ENCODE results near the gene SFSWAP. TPM values are rescaled to one million over a fixed set of nuclear protein-coding genes. Genes with fewer than 3 reads are reported as not detected.
"Not testable (repeated sequence)": the region's sequence is repeated elsewhere in the genome, so short reads cannot be mapped to it uniquely, and the experiment has no call there.

Gene SFSWAP
- total RNA-seq, 2 donors from 2014 or later, result 80.0 to 87.8 TPM

DNA sequence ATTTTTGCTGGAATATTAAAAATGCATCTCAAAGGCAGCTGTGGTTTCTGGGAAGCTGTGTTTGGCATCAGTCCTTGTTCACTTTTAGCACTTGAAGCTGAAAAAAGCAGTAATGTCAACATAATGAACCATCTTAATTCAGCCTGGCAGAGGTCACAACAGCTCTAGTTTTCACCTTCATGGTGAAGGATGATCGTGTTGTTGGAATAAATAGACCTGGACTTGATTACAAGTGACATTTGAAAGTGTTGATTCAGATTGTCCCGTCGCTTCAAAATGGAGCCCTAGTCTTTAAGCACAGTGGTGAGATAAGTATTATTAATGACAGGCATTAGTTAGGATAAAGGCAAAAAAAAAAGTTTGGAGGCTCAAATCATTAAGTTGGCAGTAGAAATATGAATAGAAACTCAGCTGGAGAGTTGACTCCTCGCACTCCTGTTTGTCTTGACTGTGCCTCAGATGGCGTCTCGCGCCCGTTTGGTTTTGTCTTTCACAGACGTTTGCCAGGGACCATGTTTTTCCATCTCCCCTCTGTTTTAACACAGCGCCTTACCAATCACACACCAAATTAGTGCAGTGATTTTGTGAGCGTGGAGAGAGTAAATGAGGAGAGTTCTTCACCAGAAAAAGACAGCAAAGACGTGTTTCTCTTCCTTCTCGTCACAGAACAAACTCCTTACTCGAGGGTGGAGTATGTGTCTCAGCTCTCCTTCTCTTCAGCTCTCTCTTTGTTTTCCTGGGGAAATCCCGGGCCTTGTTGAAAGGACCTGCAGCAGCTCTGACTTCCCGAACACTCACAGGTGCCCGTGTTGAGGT is 63.9 kb downstream of the SFSWAP start:
- ATAC-seq, result no peak
- H3K4me1 Mint-ChIP-seq, result peaks cover 34% of the 10 kb centered on the region
- H3K9me3 ChIP-seq (ENCODE audit: control insufficient read depth, low read length, poor library complexity, severe bottlenecking), result no peaks in the 10 kb centered on the region
- peak overlapping the region; percentile 9 for H3K4me3 Mint-ChIP-seq
- DNase-seq, result no peak
- peaks cover 6% of the 10 kb centered on the region for H3K36me3 Mint-ChIP-seq (ENCODE audit: low read depth)
- H3K27me3 Mint-ChIP-seq, result no peaks in the 10 kb centered on the region
- peak overlapping the region; percentile 43 for H3K27ac Mint-ChIP-seq

- Mint-ChIP-seq H3K27me3 (no peaks in the 10 kb centered on the region), H3K4me3 (peak overlapping the region; percentile 39), H3K4me1 (peaks cover 34% of the 10 kb centered on the region), H3K36me3 (ENCODE audit: low read depth) (peaks cover 6% of the 10 kb centered on the region), H3K27ac (peak overlapping the region; percentile 72)
- ATAC-seq, result peak; percentile 52
- no peaks in the 10 kb centered on the region for H3K9me3 ChIP-seq (ENCODE audit: control insufficient read depth, low read length, poor library complexity, severe bottlenecking)
- DNase-seq, result no peak
These were observed 64.7 kb downstream of the SFSWAP start for GRCh38 chr12:131775392-131776236.

GRCh38 chr12:131776237-131776889 is 65.5 kb downstream of the SFSWAP start:
- Mint-ChIP-seq H3K4me3 (peak overlapping the region; percentile 39), H3K4me1 (peaks cover 34% of the 10 kb centered on the region), H3K36me3 (ENCODE audit: low read depth) (peaks cover 6% of the 10 kb centered on the region), H3K27me3 (no peaks in the 10 kb centered on the region), H3K27ac (peak overlapping the region; percentile 72)
- ATAC-seq, result peak; percentile 82
- DNase-seq, result no peak
- no peaks in the 10 kb centered on the region for H3K9me3 ChIP-seq (ENCODE audit: control insufficient read depth, low read length, poor library complexity, severe bottlenecking)

DNA sequence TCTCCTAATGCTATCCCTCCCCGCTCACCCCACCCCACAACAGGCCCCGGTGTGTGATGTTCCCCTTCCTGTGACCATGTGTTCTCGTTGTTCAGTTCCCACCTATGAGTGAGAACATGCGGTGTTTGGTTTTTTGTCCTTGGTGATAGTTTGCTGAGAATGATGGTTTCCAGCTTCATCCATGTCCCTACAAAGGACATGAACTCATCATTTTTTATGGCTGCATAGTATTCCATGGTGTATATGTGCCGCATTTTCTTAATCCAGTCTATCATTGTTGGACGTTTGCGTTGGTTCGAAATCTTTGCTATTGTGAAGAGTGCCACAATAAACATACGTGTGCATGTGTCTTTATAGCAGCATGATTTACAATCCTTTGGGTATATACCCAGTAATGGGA is 66.4 kb downstream of the SFSWAP start:
- ATAC-seq; H3K36me3 Mint-ChIP-seq (ENCODE audit: low read depth); H3K9me3 ChIP-seq (ENCODE audit: control insufficient read depth, low read length, poor library complexity, severe bottlenecking); H3K27ac Mint-ChIP-seq; H3K27me3 Mint-ChIP-seq; DNase-seq; H3K4me3 Mint-ChIP-seq: not testable (repeated sequence)
- peaks cover 31% of the 10 kb centered on the region for H3K4me1 Mint-ChIP-seq

DNA sequence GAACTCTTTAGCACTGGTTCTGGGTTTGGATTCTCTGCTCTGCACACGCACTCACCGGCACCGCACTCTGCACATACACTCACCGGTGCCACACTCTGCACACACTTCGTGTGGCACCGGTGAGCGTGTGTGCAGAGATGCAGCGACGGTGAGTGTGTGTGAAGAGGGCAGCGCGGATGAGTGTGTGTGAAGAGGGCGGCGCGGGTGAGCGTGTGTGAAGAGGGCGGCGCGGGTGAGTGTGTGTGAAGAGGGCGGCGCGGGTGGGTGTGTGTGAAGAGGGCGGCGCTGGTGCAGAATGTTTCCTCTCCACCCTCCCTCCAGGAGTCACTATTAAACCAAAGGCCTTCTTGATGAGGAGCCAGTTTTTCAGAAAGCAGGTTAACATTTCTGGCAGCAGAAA is 68.1 kb downstream of the SFSWAP start:
- H3K9me3 ChIP-seq (ENCODE audit: control insufficient read depth, low read length, poor library complexity, severe bottlenecking), result no peaks in the 10 kb centered on the region
- peaks cover 16% of the 10 kb centered on the region for H3K4me1 Mint-ChIP-seq
- no peak for DNase-seq
- peaks cover 3% of the 10 kb centered on the region for H3K36me3 Mint-ChIP-seq (ENCODE audit: low read depth)
- H3K27me3 Mint-ChIP-seq, result no peaks in the 10 kb centered on the region
- ATAC-seq, result no peak
- no peak overlapping the region for H3K27ac Mint-ChIP-seq
- no peak overlapping the region for H3K4me3 Mint-ChIP-seq

- H3K4me3 Mint-ChIP-seq, result no peak overlapping the region
- ATAC-seq, result no peak
- H3K9me3 ChIP-seq (ENCODE audit: control insufficient read depth, low read length, poor library complexity, severe bottlenecking), result no peaks in the 10 kb centered on the region
- no peak overlapping the region for H3K27ac Mint-ChIP-seq
- H3K4me1 Mint-ChIP-seq, result peaks cover 7% of the 10 kb centered on the region
- H3K36me3 Mint-ChIP-seq (ENCODE audit: low read depth), result peaks cover 7% of the 10 kb centered on the region
- H3K27me3 Mint-ChIP-seq, result no peaks in the 10 kb centered on the region
- no peak for DNase-seq
These were observed 71.2 kb downstream of the SFSWAP start for GRCh38 chr12:131782061-131782460.

GRCh38 chr12:131783915-131784541 is 73.1 kb downstream of the SFSWAP start:
- DNase-seq, result no peak
- H3K4me3 Mint-ChIP-seq, result no peak overlapping the region
- no peak overlapping the region for H3K27ac Mint-ChIP-seq
- no peaks in the 10 kb centered on the region for H3K27me3 Mint-ChIP-seq
- peaks cover 5% of the 10 kb centered on the region for H3K4me1 Mint-ChIP-seq
- H3K36me3 Mint-ChIP-seq (ENCODE audit: low read depth), result peaks cover 7% of the 10 kb centered on the region
- no peak for ATAC-seq
- no peaks in the 10 kb centered on the region for H3K9me3 ChIP-seq (ENCODE audit: control insufficient read depth, low read length, poor library complexity, severe bottlenecking)

GRCh38 chr12:131784909-131785762 is 74.2 kb downstream of the SFSWAP start:
- no peak overlapping the region for H3K4me3 Mint-ChIP-seq
- H3K9me3 ChIP-seq (ENCODE audit: control insufficient read depth, low read length, poor library complexity, severe bottlenecking), result no peaks in the 10 kb centered on the region
- H3K36me3 Mint-ChIP-seq (ENCODE audit: low read depth), result peaks cover 10% of the 10 kb centered on the region
- DNase-seq (no peak), ATAC-seq (no peak)
- no peaks in the 10 kb centered on the region for H3K27me3 Mint-ChIP-seq
- H3K4me1 Mint-ChIP-seq, result peaks cover 5% of the 10 kb centered on the region
- H3K27ac Mint-ChIP-seq, result peak overlapping the region; percentile 76

- Mint-ChIP-seq H3K4me3 (no peak overlapping the region), H3K27ac (peak overlapping the region; percentile 76), H3K36me3 (ENCODE audit: low read depth) (peaks cover 12% of the 10 kb centered on the region), H3K27me3 (no peaks in the 10 kb centered on the region), H3K4me1 (peaks cover 5% of the 10 kb centered on the region)
- DNase-seq, result no peak
- no peaks in the 10 kb centered on the region for H3K9me3 ChIP-seq (ENCODE audit: control insufficient read depth, low read length, poor library complexity, severe bottlenecking)
- no peak for ATAC-seq
These were observed 75.0 kb downstream of the SFSWAP start for GRCh38 chr12:131785763-131786330.

DNA sequence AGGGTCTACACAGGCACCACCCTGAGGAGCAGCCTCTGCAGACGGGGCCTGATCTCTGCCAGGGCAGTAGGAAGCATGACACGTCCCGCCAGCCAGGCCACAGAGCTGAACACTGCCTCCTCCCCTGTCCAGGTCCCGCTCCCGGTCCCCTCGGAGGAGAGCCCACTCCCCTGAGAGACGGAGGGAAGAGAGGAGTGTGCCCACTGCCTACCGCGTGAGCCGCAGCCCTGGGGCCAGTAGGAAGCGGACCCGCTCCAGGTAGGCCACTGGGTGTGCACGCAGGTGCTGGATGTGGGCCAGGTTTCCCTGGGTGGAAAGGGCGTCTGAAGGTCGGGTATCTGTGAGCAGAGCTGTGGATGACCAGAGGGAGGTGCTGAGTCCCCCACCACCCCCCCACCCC is 75.4 kb downstream of the SFSWAP start:
- Mint-ChIP-seq H3K4me1 (peaks cover 5% of the 10 kb centered on the region), H3K36me3 (ENCODE audit: low read depth) (peaks cover 12% of the 10 kb centered on the region), H3K27ac (no peak overlapping the region), H3K27me3 (no peaks in the 10 kb centered on the region), H3K4me3 (no peak overlapping the region)
- no peak for ATAC-seq
- DNase-seq, result no peak
- no peaks in the 10 kb centered on the region for H3K9me3 ChIP-seq (ENCODE audit: control insufficient read depth, low read length, poor library complexity, severe bottlenecking)

- no peak for ATAC-seq
- Mint-ChIP-seq H3K4me3 (no peak overlapping the region), H3K27me3 (no peaks in the 10 kb centered on the region), H3K27ac (no peak overlapping the region), H3K4me1 (peaks cover 5% of the 10 kb centered on the region), H3K36me3 (ENCODE audit: low read depth) (peaks cover 12% of the 10 kb centered on the region)
- DNase-seq, result no peak
- no peaks in the 10 kb centered on the region for H3K9me3 ChIP-seq (ENCODE audit: control insufficient read depth, low read length, poor library complexity, severe bottlenecking)
These were observed 76.3 kb downstream of the SFSWAP start for GRCh38 chr12:131787143-131787660.

DNA sequence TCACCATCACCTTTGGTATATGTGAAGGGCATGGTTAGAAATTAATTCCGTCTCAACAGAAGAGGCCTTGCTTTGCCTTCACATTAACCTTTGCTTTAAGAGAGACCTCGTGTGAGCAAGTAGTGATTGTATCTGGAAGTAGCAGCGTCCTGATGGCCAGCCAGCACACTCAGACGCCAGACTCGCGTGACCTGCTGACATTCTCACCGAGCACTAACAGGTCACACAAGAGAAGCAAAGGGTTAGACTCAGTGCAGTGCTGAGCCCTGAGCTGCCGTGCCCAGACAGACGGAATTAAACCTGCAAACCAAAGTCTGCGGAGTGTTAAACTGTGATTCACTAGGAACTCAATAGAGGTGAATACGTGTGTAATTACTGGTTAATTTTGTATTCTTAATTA is 77.2 kb downstream of the SFSWAP start:
- no peak overlapping the region for H3K4me3 Mint-ChIP-seq
- H3K27ac Mint-ChIP-seq, result no peak overlapping the region
- H3K9me3 ChIP-seq (ENCODE audit: control insufficient read depth, low read length, poor library complexity, severe bottlenecking), result no peaks in the 10 kb centered on the region
- DNase-seq (no peak), ATAC-seq (no peak)
- H3K36me3 Mint-ChIP-seq (ENCODE audit: low read depth), result peaks cover 12% of the 10 kb centered on the region
- H3K4me1 Mint-ChIP-seq, result peaks cover 5% of the 10 kb centered on the region
- no peaks in the 10 kb centered on the region for H3K27me3 Mint-ChIP-seq
